HL-60/S4 treated with phorbol 12-myristate 13-acetate at 8.2 ng/mL for 4 days and 3 days (cell line): ENCODE results near the gene ZNF84.

ENCODE experiments used
- in situ Hi-C: fragments of 300-500 bp; cut with MboI; formaldehyde crosslinking; loops from 2 replicates; pipeline ENCODE4 v1.15.0; 2022; ENCODE audit warnings: low sequenced_read_pairs

Gene ZNF84

GRCh38 chr12:133037207-133038005 is at the start of gene ZNF84:
Gene ZNF84, plus strand, starts transcription at chr12:133037509. Its CDS starts 3,959 bp downstream, at chr12:133041468.
- in situ Hi-C loops = no loop called here

GRCh38 chr12:132998741-132999140 is 38.6 kb upstream of the ZNF84 start:
- in situ Hi-C loops = no loop called here

GRCh38 chr12:133010657-133011297 is 26.5 kb upstream of the ZNF84 start:
- in situ Hi-C loops = no loop called here

- in situ Hi-C loops = no loop called here
Measured at GRCh38 chr12:133023566-133023965, 13.7 kb upstream of the ZNF84 start.

GRCh38 chr12:133026996-133027395 is 10.3 kb upstream of the ZNF84 start:
- in situ Hi-C loops = no loop called here

- in situ Hi-C loops = no loop called here
Measured at GRCh38 chr12:133038118-133038709, 905 bp downstream of the ZNF84 start.

GRCh38 chr12:133046698-133047097 is 9.4 kb downstream of the ZNF84 start:
- in situ Hi-C loops = no loop called here

- in situ Hi-C loops = no loop called here
Measured at GRCh38 chr12:133057446-133057845, 20.1 kb downstream of the ZNF84 start.

- in situ Hi-C loops = no loop called here
Measured at GRCh38 chr12:133058203-133059113, 21.1 kb downstream of the ZNF84 start.

GRCh38 chr12:133061954-133062353 is 24.6 kb downstream of the ZNF84 start:
- in situ Hi-C loops = no loop called here

- in situ Hi-C loops = no loop called here
Measured at GRCh38 chr12:133063556-133063955, 26.2 kb downstream of the ZNF84 start.

GRCh38 chr12:133073836-133074235 is 36.5 kb downstream of the ZNF84 start:
- in situ Hi-C loops = no loop called here

GRCh38 chr12:133080026-133080367 is 42.7 kb downstream of the ZNF84 start:
- in situ Hi-C loops = no loop called here

GRCh38 chr12:133080368-133081158 is 43.3 kb downstream of the ZNF84 start, which contains the start of gene ZNF140:
Gene ZNF140, plus strand, starts transcription at chr12:133080923. Its CDS starts 398 bp downstream, at chr12:133081321.
- in situ Hi-C loops = no loop called here

- in situ Hi-C loops = no loop called here
Measured at GRCh38 chr12:133081159-133081780, 44.0 kb downstream of the ZNF84 start.

GRCh38 chr12:133083345-133083744 is 46.0 kb downstream of the ZNF84 start:
- in situ Hi-C loops = no loop called here

- in situ Hi-C loops = no loop called here
Measured at GRCh38 chr12:133105620-133106019, 68.3 kb downstream of the ZNF84 start.

- in situ Hi-C loops = no loop called here
Measured at GRCh38 chr12:133106253-133106652, 68.9 kb downstream of the ZNF84 start.

GRCh38 chr12:133107121-133107520 is 69.8 kb downstream of the ZNF84 start:
- in situ Hi-C loops = no loop called here

- in situ Hi-C loops = no loop called here
Measured at GRCh38 chr12:133108150-133108549, 70.8 kb downstream of the ZNF84 start.
